ENCODE results near the gene MRPL55.

MRPL55 gene

DNA sequence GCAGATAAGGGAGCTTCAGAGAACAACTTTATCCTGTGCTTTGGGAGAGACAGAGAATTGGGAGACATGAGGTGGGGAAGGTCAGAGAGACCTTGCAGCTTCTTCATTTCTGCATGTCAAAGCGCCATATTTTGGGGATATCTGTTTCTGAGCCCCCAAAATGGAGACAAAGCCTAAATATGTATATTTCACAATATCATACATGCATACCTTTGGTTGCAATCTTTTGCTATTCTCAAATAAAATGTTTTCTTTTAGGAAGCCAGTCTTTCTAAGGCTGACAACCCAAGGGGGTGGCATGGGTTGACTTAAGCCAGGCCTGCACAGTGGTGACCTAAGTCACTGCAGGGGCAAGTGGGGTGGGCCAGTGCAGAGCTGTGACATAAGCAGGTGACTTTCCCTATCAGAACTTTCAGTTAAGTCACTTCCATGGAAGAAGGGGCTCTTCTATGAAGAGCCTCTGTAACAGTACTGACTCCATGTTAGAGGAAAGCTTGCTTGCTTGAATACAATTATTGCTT, 13.9 kb upstream of the MRPL55 start:
- TF ChIP-seq TOX (CRISPR knock-in tag; IDR thresholded peaks at IDR 0.05; ENCODE audit: borderline replicate concordance) (no peak), OSR1 (CRISPR knock-in tag; IDR thresholded peaks at IDR 0.05) (no peak), ZFP3 (CRISPR knock-in tag; IDR thresholded peaks at IDR 0.05) (no peak), GLIS3 (CRISPR knock-in tag; IDR thresholded peaks at IDR 0.05) (no peak), ZNF70 (CRISPR knock-in tag; IDR thresholded peaks at IDR 0.05) (no peak), ARNTL (CRISPR knock-in tag; IDR thresholded peaks at IDR 0.05; ENCODE audit: borderline replicate concordance, low read depth) (no peak), ISL1 (CRISPR knock-in tag; IDR thresholded peaks at IDR 0.05) (no peak), BACH2 (CRISPR knock-in tag; IDR thresholded peaks at IDR 0.05; ENCODE audit: borderline replicate concordance) (no peak), ZNF8 (CRISPR knock-in tag; IDR thresholded peaks at IDR 0.05) (no peak), ZNF565 (CRISPR knock-in tag; conservative IDR thresholded peaks at IDR 0.05; ENCODE audit: low read depth) (no peak), RARB (CRISPR knock-in tag; IDR thresholded peaks at IDR 0.05) (no peak), ZC3H10 (CRISPR knock-in tag; IDR thresholded peaks at IDR 0.05) (no peak)
- TF ChIP-seq, protein P1, sequence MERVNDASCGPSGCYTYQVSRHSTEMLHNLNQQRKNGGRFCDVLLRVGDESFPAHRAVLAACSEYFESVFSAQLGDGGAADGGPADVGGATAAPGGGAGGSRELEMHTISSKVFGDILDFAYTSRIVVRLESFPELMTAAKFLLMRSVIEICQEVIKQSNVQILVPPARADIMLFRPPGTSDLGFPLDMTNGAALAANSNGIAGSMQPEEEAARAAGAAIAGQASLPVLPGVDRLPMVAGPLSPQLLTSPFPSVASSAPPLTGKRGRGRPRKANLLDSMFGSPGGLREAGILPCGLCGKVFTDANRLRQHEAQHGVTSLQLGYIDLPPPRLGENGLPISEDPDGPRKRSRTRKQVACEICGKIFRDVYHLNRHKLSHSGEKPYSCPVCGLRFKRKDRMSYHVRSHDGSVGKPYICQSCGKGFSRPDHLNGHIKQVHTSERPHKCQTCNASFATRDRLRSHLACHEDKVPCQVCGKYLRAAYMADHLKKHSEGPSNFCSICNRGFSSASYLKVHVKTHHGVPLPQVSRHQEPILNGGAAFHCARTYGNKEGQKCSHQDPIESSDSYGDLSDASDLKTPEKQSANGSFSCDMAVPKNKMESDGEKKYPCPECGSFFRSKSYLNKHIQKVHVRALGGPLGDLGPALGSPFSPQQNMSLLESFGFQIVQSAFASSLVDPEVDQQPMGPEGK (CRISPR knock-in tag; IDR thresholded peaks at IDR 0.05; ENCODE audit: borderline replicate concordance), result no peak
- TF ChIP-seq, protein P2, sequence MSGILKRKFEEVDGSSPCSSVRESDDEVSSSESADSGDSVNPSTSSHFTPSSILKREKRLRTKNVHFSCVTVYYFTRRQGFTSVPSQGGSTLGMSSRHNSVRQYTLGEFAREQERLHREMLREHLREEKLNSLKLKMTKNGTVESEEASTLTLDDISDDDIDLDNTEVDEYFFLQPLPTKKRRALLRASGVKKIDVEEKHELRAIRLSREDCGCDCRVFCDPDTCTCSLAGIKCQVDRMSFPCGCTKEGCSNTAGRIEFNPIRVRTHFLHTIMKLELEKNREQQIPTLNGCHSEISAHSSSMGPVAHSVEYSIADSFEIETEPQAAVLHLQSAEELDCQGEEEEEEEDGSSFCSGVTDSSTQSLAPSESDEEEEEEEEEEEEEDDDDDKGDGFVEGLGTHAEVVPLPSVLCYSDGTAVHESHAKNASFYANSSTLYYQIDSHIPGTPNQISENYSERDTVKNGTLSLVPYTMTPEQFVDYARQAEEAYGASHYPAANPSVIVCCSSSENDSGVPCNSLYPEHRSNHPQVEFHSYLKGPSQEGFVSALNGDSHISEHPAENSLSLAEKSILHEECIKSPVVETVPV (CRISPR knock-in tag; IDR thresholded peaks at IDR 0.05), result no peak
- TF ChIP-seq, protein P3, sequence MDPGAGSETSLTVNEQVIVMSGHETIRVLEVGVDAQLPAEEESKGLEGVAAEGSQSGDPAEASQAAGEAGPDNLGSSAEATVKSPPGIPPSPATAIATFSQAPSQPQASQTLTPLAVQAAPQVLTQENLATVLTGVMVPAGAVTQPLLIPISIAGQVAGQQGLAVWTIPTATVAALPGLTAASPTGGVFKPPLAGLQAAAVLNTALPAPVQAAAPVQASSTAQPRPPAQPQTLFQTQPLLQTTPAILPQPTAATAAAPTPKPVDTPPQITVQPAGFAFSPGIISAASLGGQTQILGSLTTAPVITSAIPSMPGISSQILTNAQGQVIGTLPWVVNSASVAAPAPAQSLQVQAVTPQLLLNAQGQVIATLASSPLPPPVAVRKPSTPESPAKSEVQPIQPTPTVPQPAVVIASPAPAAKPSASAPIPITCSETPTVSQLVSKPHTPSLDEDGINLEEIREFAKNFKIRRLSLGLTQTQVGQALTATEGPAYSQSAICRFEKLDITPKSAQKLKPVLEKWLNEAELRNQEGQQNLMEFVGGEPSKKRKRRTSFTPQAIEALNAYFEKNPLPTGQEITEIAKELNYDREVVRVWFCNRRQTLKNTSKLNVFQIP (CRISPR knock-in tag; IDR thresholded peaks at IDR 0.05; ENCODE audit: borderline replicate concordance, low read depth), result no peak
- TF ChIP-seq, protein P4, sequence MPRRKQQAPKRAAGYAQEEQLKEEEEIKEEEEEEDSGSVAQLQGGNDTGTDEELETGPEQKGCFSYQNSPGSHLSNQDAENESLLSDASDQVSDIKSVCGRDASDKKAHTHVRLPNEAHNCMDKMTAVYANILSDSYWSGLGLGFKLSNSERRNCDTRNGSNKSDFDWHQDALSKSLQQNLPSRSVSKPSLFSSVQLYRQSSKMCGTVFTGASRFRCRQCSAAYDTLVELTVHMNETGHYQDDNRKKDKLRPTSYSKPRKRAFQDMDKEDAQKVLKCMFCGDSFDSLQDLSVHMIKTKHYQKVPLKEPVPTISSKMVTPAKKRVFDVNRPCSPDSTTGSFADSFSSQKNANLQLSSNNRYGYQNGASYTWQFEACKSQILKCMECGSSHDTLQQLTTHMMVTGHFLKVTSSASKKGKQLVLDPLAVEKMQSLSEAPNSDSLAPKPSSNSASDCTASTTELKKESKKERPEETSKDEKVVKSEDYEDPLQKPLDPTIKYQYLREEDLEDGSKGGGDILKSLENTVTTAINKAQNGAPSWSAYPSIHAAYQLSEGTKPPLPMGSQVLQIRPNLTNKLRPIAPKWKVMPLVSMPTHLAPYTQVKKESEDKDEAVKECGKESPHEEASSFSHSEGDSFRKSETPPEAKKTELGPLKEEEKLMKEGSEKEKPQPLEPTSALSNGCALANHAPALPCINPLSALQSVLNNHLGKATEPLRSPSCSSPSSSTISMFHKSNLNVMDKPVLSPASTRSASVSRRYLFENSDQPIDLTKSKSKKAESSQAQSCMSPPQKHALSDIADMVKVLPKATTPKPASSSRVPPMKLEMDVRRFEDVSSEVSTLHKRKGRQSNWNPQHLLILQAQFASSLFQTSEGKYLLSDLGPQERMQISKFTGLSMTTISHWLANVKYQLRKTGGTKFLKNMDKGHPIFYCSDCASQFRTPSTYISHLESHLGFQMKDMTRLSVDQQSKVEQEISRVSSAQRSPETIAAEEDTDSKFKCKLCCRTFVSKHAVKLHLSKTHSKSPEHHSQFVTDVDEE (CRISPR knock-in tag; IDR thresholded peaks at IDR 0.05), result no peak
- no peak for ATAC-seq

DNA sequence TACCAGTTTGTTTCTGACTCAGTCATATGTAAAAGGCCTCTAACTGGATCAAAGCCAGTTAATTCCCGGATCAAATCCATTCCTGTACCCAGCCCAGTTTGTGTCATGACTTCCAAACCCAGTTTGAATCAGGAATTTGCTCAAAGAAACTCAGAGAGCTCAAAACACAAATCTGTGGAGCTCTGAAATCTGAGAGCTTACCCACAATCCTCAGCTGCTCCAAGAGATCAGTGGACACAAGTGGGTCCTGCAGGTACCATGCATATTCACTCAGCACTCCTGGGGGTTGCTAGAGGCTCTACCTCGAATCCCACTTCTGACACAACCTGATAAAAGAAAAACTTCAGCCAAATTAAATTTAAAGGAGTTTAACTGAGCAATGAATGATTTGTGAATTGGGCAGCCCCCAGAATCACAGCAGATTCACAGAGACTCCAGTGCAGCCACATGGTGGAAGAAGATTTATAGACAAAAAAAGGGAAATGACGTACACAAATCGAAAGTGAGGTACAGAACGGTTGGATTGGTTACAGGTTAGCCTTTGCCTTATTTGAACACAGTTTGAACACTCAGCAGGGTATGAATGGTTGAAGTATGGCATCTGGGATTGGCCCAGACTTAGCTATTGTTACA, 11.9 kb upstream of the MRPL55 start:
- TF ChIP-seq, protein P4 (CRISPR knock-in tag; IDR thresholded peaks at IDR 0.05), result no peak
- TF ChIP-seq ARNTL (CRISPR knock-in tag; IDR thresholded peaks at IDR 0.05; ENCODE audit: borderline replicate concordance, low read depth) (no peak), CSDC2 (CRISPR knock-in tag; IDR thresholded peaks at IDR 0.05) (no peak), ZNF70 (CRISPR knock-in tag; IDR thresholded peaks at IDR 0.05) (no peak), ZFP30 (CRISPR knock-in tag; IDR thresholded peaks at IDR 0.05) (no peak), OSR1 (CRISPR knock-in tag; IDR thresholded peaks at IDR 0.05) (no peak), RARB (CRISPR knock-in tag; IDR thresholded peaks at IDR 0.05) (no peak), ZC3H10 (CRISPR knock-in tag; IDR thresholded peaks at IDR 0.05) (no peak), ESRRG (CRISPR knock-in tag; IDR thresholded peaks at IDR 0.05) (no peak), ISL1 (CRISPR knock-in tag; IDR thresholded peaks at IDR 0.05) (no peak), ZNF8 (CRISPR knock-in tag; IDR thresholded peaks at IDR 0.05) (no peak), TCF4 (CRISPR knock-in tag; IDR thresholded peaks at IDR 0.05; ENCODE audit: borderline replicate concordance) (no peak), ZFP3 (CRISPR knock-in tag; IDR thresholded peaks at IDR 0.05) (no peak), GLIS3 (CRISPR knock-in tag; IDR thresholded peaks at IDR 0.05) (no peak)
- TF ChIP-seq, protein P5, sequence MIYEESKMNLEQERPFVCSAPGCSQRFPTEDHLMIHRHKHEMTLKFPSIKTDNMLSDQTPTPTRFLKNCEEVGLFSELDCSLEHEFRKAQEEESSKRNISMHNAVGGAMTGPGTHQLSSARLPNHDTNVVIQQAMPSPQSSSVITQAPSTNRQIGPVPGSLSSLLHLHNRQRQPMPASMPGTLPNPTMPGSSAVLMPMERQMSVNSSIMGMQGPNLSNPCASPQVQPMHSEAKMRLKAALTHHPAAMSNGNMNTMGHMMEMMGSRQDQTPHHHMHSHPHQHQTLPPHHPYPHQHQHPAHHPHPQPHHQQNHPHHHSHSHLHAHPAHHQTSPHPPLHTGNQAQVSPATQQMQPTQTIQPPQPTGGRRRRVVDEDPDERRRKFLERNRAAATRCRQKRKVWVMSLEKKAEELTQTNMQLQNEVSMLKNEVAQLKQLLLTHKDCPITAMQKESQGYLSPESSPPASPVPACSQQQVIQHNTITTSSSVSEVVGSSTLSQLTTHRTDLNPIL (CRISPR knock-in tag; IDR thresholded peaks at IDR 0.05; ENCODE audit: low read depth), result no peak
- TF ChIP-seq, protein P2 (CRISPR knock-in tag; IDR thresholded peaks at IDR 0.05), result no peak
- ATAC-seq, result no peak

Data from SK-N-SH treated with all-trans-retinoic acid at 6 μM for 48 hours (cell line).